GM18909 (cell line): ENCODE measurements around the gene PRPF8.

ENCODE experiments used
- ATAC-seq: cut with Tn5 transposase; IDR thresholded peaks from one replicate; pipeline ENCODE4 v1.9.1; 2021; ENCODE audit warnings: mild to moderate bottlenecking; ENCODE audit not compliant: unreplicated experiment, poor library complexity

Gene PRPF8

DNA sequence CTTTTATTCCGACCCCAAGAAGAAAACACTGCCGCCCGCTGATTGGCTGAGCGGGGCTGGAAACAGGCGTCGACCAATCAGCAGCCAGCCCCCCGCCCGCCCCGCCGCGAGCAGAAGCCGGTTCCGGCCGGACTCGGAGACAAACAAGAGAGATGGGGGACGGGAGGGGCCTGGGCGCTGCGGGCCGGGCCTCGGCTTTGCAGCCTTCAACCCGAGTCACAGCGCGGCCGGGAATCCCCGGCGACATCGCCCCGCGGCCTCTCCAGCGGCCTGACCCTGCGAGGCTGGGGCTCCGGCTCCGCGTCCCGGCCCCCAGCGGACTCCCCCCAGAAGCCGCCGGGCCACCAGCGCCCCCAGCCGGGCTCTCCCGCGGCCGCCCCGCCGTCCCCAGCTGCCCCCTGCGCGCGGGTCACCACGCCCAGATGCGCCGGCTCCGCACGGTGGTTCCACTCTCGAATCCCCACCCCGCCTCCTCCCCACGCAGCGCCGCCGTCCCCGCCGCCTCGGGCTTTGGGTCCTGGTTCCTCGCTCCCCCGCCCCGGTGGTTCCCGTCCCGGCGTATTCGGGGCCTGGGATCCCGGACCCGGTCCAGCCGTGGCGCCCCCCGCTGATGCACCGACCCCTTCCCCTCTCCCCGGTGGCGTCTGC, 55.7 kb downstream of the PRPF8 start:
- ATAC-seq: peak; percentile 53

DNA sequence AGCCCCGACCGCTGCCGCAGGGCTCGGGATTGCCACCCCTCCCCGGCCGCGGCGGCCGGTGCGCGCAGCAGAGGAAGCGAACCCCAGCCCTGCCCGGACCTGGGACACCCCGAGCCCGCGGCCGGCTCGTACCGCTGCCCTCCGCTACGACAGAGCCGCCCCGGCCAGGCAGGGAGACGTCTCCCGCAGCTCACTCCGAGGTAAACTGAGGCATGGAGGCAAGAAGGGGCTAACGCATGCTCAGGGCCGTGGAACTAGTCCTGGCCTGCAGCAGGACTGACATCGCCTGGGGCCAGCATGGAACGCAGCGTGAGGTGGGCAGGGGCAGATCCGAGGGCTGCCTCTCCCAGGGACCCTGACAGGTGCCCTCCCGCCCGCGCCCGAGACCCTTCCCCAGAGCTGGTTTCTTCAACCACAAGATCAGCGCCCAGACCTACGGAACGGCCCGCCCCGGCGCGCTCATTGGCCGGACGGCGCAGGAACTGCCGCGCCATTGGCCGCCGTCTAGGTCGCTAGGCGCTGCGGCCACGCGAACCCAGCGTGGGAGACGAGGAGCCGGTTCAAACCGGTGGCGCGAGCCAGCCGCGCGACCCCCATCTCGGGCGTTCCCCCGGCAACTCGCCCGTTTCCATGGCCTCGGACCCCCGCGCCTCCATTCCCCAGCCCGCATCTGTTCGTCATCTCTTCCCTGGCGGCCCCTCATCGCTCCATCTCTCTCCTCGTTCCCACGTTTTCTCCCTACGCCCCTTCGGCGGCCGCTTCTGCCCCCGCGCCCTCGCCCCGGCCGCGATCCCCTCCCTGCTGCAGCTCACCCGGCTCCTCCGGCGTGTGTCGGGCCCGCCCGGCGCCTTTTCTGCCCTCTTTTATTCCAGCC, 56.4 kb downstream of the PRPF8 start, which contains the start of gene SLC43A2:
Gene SLC43A2, minus strand, starts transcription at position 853 of the 874 bp plus-strand sequence. CDS start 960 bp downstream, outside the sequence.
- peak; percentile 61 for ATAC-seq

DNA sequence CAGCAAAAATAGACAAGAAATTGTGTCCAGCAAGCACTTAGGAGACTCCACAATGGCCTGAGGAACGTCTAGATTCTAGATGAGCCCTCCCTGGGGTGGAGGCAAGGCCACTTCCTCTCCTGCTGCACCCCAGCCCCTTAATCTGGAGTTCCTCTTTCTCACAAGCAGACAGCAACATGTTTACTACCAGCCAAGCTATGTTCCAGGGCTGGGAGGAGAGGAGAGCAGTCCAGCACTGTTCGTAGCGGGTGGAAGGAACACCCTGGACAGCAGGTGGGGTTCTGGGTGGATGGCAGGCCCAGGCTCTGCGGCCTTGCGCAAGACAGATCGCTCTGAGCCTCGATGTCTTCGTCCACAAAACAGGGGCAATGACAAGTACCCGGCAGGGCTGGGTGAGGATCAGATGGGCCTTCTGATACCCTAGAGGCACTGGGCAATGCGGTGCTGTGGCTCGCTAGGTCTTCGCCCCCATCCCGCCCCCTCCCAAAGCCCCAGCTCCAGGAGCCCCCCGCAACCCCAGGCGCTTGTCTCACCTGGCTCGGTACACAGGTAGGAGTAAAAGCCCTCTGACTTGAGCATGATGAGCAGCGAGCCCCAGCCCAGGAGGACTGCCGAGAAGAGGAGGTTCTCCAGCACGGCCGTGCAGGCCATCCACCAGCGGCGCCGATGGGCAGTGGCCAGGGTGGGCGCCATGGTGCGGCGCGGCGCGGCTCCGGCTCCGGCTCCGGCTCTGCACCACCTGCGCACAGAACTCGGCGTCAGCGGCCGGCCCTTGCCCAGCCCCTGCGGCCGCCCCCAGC, 57.3 kb downstream of the PRPF8 start:
- ATAC-seq: no peak

DNA sequence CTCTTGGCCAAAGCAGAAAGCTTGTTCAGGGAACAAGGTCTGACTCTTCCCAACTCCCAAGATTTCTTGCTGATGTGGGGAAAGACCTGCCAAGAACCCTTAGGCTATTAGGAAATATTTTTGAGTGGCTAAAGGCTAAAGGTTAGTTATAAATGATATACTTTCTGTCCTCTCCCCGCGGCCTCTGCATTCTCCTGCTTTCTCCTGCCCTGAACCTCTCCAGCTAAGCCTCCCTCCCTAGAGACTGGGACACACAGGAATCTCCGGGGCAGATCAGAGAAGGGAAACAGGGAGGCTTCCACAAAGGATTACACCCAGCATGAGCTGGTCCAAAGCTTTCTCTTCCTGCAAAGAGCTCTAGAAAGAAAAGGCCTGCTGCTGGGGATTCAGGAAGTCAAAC, 58.3 kb downstream of the PRPF8 start:
- no peak for ATAC-seq

DNA sequence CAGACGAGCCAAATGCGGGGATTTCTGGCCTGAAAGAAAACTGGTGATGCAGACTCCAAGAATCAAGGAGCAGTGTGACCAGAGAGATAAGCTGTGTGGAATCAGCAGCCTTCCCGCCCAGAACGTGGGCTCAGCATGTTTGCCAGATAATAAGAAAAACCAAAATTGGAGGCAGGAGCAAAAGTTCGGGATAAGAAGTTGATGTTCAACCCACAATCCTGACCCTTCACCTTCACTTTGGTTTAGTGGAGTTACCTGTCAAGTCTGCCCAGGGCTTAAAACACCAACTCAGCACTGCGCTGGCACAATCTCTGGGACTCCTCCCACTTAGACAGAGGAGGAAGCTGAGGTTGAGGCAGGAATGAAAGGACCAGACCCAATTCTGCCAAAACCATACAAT, 59.1 kb downstream of the PRPF8 start:
- no peak for ATAC-seq

DNA sequence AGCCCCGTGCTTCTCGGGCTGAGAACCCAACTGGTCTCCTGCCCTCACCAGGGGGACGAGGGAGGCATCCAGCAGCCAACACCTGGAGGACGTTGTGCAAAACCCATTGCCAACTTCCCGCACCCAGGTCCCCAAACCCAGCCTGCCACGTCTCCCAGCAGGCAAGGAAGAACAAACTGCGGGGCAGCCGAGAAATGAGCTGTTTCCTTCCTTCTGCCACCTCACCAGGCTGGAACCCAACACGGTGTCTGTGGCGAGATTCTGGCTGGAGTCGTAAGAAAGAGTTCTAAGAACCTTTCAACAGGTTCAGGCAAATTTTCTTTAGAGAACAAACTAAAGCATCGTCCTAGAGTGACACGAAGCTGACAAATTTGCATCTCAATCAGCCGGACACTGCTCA, 59.6 kb downstream of the PRPF8 start:
- ATAC-seq: no peak

DNA sequence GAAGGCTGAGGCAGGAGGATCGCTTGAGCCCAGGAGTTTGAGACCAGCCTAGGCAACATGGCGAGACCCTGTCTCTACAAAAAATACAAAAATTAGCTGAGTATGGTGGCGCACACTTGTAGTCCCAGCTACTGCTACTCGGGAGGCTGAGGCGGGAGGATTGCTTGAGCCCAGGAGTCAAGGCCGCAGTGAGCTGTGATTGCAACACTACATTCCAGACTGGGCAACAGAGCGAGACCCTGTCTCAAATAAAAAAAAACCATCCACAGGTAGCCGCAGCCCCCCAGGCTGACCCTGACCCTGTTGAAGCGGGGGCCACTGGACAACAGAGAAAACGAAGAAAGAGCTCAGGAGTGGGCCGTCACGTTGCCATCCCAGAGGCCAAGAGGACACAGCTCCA, 60.0 kb downstream of the PRPF8 start:
- ATAC-seq: no peak

DNA sequence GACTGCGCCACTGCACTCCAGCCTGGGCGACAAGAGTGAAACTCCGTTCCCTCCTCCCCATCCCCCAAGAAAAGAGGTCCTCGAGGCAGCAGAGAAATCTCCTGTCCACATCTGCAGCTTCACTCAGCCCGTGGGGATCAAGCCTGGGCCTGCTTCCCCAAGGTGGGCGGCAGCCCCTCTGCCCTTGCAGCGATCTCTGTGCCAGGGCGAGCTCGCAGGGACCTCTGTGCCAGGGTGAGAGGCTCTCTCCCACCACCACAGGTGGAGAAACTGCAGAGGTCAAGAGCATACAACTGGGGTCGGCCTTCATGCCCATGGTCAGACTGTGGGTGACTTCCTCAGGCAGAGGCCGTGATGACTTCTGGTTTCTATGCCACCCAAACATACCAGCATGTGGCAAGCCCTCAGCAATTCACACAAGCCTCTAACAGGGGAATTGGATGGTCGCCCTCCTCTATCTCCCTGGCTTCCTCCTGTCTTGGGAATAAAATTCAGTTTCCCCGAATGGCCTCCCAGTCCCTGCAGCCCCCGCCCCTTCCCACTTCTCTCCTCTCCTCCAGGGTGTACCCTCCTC, 61.5 kb downstream of the PRPF8 start:
- no peak for ATAC-seq

DNA sequence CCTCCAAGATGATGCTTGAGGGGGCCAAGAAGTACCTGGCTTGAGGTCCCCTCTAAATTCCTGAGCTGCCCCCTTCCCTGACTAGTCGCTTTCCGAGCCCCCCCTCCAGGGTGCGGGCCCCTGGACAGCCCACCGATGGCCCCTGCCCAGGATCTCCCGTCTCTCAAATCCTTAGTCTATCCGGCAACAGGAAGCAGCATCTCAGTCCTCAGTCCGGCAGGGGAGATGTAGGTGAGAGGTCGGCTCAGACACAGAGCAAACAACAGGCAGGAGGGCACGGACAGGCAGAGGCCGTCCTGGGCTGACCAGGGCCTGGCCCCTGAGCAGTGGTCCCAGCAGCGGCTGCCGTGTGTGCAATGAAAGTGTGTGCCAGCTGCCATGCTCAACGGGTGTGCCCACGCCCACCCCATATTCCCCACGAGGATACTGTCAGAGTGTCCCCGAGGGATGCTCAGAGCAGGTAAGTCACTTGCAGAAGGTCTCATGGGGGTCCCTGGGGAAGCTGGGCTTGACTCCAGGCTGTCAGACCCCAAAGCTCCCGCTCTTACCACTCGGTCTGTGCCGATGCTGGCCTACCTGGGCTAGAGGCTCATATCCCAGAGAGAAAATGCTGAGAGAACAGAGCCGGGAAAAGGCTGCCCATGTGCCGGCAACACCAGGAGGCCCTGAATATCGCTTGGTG, 63.3 kb downstream of the PRPF8 start:
- no peak for ATAC-seq

DNA sequence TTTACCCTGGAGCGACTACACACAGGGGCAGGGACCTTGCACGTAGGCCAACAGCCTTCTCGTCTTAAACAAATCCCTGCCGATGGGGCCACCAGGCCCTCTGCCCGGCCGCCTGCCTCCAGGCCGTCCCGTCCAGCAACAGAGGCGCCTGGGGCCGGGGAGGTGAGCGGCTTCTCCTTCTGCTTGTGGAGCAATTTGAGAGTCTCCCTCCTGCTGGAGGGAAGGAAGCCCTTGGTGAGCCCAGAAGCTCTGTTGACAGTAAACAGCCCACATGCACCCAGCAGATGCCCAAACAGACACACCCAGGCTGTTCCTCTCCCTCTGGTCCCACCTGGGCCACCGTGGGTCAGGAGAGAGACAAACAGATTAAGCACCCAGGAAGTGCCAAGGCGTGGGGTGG, 64.2 kb downstream of the PRPF8 start:
- ATAC-seq: no peak

DNA sequence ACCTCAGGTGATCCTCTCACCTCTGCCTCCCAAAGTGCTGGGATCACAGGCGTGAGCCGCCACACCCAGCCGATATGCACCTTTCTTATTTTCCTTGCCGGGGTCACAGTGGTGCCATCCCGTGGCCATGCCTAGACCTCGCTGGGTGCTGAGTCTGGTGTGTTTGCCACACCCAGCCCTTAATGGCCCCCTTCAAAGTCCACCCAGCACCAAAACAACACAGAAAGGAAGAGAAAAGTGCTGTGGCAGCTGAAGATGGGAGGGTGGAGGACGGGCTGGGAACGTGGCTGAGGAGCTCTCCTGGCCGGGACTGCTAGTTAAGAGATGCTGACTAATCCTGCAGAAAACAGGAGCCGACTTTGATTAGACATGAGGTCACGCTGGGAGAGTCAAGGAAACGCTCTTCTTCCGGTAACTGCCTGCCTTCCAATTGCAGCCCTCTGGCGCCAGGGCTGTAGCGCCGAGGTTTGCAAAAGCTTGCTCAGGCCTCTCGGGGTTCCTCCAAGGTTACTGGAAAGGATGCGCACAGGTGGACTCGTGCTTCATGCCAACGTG, 67.0 kb downstream of the PRPF8 start:
- no peak for ATAC-seq

DNA sequence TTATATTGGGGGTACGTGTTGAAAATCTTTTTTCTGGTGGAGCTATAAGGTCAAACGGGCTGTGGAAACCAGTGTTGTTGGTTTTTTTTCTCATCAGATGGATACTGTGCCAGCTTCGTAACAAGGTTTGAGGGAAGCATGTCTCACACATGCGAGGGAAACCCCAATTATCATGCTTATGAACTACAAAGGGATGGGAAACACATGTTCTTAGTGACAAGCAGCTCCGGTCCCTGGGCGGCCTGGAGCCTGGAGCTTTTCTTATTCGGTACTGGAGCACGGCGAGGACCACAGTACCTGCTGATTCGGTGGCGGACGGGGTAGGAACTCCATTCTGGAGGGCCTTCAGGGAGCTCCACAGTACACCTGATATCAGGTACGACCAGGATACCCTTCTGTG, 68.6 kb downstream of the PRPF8 start:
- no peak for ATAC-seq

DNA sequence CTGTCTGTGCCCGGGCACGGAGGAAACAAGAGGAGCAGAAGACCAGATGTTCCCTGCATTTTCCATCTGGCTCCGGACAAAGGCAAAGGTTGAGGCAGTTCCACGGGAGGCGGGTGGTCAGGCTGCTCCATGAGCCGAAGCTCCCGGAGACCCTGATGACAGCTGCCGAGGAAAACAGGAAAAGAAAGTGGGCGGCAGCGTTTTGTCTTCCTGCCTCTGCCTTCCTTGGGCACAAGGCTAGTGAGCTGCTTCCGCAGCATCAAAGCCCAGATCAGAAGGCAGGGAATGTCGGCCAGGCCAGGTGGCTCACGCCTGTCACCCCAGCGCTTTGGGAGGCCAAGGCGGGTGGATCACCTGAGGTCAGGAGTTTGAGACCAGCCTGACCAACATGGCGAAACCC, 72.3 kb downstream of the PRPF8 start:
- no peak for ATAC-seq

DNA sequence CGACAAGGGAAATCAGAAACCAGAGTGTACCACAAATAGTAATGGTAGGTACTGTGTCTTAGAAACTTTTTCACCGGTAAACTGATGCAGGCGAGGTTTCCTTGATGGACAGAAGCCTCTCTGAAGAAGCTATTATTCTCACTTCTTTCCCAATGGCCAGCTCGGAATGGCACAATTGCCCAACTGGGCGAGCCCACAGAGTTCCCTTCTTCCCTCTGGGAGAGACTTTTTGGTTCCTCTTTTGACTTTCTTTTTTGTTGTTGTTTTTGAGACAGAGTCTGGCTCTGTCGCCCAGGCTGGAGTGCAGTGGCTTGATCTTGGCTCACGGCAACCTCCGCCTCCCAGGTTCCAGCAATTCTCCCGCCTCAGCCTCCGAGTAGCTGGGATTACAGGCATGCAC, 73.0 kb downstream of the PRPF8 start:
- ATAC-seq: no peak

DNA sequence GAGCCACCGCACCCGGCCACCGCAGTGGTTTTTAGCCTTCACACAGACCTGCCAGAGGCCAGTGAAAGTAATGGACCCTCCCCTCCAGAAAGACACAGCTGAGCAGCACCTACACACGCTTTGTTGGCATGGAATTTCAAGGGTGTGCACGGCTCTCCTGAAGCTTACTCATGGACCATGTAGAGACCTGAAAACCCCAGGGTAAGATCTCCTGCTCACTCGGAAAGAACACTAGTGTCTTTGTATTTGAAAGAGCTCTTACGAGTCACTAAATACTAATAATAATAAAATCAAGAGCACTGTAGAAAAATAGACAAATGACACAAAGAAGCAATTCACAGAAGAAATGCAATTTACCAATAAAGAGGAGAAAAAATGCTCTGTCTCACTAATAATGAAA, 76.0 kb downstream of the PRPF8 start:
- no peak for ATAC-seq

DNA sequence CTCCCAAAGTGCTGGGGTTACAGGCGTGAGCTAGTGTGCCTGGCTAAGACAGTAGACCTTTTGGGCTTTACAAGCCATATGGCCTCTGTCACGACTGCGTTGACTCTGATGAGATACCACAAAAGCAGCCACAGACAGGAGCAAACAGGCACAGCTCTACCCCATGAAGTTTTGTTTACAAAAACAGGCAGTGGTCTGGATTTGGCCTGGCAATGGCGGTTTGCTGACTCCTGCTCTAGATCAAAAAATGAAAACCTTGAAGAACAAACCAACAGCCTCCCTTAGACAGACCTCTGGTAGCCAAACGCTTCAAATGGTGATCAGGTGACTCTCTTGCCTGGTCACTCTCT, 76.7 kb downstream of the PRPF8 start:
- ATAC-seq: no peak

DNA sequence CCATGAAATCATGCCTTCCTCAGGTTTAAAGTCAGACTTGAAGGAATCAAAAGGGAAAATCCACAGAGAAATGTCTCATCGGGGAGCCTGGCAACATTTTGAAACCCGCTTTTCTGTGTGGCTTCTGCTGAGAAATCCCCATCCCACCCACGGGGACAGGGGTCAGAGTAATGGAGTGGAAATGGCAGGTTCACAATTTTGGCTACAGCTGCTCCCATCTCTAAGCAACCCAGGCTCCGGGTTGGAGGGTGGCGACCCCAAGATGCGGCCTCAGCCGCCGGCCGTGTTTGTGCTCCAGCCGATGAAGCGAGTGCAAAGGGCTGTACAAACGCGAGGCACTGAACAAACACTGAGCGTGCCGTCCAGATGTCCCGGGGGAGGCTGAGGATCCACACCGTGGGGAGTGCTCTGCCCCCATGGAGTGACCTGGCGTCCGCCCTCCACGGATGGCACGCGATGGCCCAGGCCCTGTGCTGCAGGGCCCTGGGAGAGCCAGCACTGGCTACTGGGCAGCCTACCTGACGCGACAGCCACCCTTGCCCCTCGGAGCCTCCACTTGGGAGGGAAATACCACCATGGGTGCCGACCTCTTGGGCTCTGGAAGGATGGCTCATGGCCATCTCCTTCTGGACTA, 78.2 kb downstream of the PRPF8 start:
- peak; percentile 19 for ATAC-seq

DNA sequence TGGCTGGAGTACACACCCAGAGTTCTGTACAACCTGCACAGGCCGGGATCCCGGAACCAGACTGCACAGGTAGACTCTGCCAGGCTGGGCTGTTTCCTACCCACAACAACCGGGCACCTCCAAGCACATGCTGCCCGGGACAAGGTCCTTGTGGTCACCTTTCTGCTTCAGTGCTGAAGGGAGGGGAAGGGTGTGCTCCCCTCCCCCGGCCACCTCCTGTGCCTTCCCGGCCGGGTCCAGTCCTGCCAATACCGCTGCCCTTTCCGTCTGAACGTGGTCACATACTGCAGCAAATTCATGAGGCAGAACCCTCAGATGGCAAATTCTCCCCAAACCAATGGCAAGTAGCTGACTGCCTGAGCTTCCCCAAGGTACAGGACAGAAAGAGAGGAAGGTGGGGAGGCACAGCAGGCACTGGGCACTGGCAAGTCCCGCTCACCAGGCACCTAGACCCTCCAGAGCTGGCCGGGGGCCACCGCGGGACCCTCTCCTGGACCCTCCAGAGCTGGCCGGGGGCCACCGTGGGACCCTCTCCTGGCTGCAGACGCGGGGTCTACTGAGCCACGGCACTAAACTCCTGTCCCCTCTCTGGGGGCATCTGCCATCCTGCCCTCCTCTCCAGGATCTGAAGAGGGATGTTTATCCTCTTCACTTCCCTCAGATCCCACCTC, 78.9 kb downstream of the PRPF8 start:
- no peak for ATAC-seq
